SK-N-SH (cell line): ENCODE data around the gene EP400. TPM values are rescaled to one million over a fixed set of nuclear protein-coding genes. Genes with fewer than 3 reads are reported as not detected.

ENCODE experiments used
- CTCF ChIA-PET: fragments of 300-600, 350-600 bp; formaldehyde crosslinking; extraction: SDS; loops from one replicate; lab custom pipeline; 2021; lab: Yijun Ruan, JAX
- POLR2A ChIA-PET: fragments of 350-600 bp; sonication (Branson Sonifier 250); formaldehyde crosslinking; extraction: SDS; loops from one replicate; lab custom pipeline; 2020; ENCODE audit warnings: antibody characterized with exemption, inconsistent platforms; lab: Yijun Ruan, JAX
- DNase-seq: peaks from one replicate; pipeline ENCODE4 v3.0.0; 2012
- H2AFZ ChIP-seq: fragments of 200-600 bp; sonication (generic); 2 replicates; pipeline ENCODE4 v1.8.1; 2016; ENCODE audit warnings: antibody characterized with exemption, mild to moderate bottlenecking, low read depth
- H3F3A ChIP-seq: fragments of 200-600 bp; sonication (generic); replicated peaks from 2 replicates; pipeline ENCODE3; 2016; ENCODE audit warnings: antibody characterized with exemption, mild to moderate bottlenecking; ENCODE audit not compliant: insufficient read depth
- H3K27ac ChIP-seq, 2 experiments: fragments of 200-500 bp in 1 of 2; fragments of 200-600 bp in 1 of 2; sonication (Bioruptor generic) in 1 of 2; sonication (generic), shearing (Covaris generic) in 1 of 2; 2 replicates each; pipeline versions ENCODE4 v1.5.1 to v1.6.1; 2014 to 2016; ENCODE audit warnings: low read depth in 2 of 2, inconsistent platforms in 1 of 2, low read length in 1 of 2, mild to moderate bottlenecking in 1 of 2, mixed read lengths in 1 of 2
- H3K27me3 ChIP-seq: fragments of 200-600 bp; sonication (generic), shearing (Covaris generic); 2 replicates; pipeline ENCODE4 v1.6.1; 2016; ENCODE audit warnings: mixed run types; ENCODE audit not compliant: insufficient read depth
- H3K36me3 ChIP-seq, 2 experiments: fragments of 200-500 bp in 1 of 2; fragments of 200-600 bp in 1 of 2; sonication (Bioruptor generic) in 1 of 2; sonication (generic) in 1 of 2; replicated peaks in 1 of 2; 2 replicates each; pipeline versions ENCODE3 to v1.5.1; 2014 to 2016; ENCODE audit warnings: low read length in 1 of 2, mild to moderate bottlenecking in 1 of 2; ENCODE audit not compliant: insufficient read depth in 2 of 2, control insufficient read depth in 1 of 2
- H3K4me1 ChIP-seq, 2 experiments: fragments of 200-500 bp in 1 of 2; fragments of 200-600 bp in 1 of 2; sonication (Bioruptor generic) in 1 of 2; sonication (generic), shearing (Covaris generic) in 1 of 2; 2 replicates each; pipeline versions ENCODE4 v1.5.1 to v1.6.1; 2014 to 2016; ENCODE audit warnings: low read depth in 1 of 2, low read length in 1 of 2, mixed run types in 1 of 2; ENCODE audit not compliant: insufficient read depth in 2 of 2, control insufficient read depth in 1 of 2
- H3K4me2 ChIP-seq: fragments of 200-600 bp; sonication (generic), shearing (Covaris generic); 2 replicates; pipeline ENCODE4 v1.6.1; 2017; ENCODE audit warnings: mixed run types
- H3K4me3 ChIP-seq, 2 experiments: fragments of 200-500 bp in 1 of 2; fragments of 200-600 bp in 1 of 2; sonication (Bioruptor generic) in 1 of 2; sonication (generic), shearing (Covaris generic) in 1 of 2; 2 replicates each; pipeline versions ENCODE4 v1.5.1 to v1.8.1; 2014 to 2016; ENCODE audit warnings: low read depth in 2 of 2, inconsistent platforms in 1 of 2, low read length in 1 of 2, mild to moderate bottlenecking in 1 of 2, mixed read lengths in 1 of 2, moderate library complexity in 1 of 2
- H3K79me2 ChIP-seq: fragments of 200-600 bp; sonication (generic); 2 replicates; pipeline ENCODE4 v1.8.1; 2017; ENCODE audit warnings: mild to moderate bottlenecking; ENCODE audit not compliant: insufficient read depth
- H3K9ac ChIP-seq: fragments of 200-600 bp; sonication (generic); 2 replicates; pipeline ENCODE4 v1.6.1; 2017; ENCODE audit warnings: mixed run types
- H3K9me2 ChIP-seq: fragments of 200-600 bp; sonication (generic); 2 replicates; pipeline ENCODE4 v1.6.1; 2017; ENCODE audit warnings: mixed run types
- H3K9me3 ChIP-seq: fragments of 200-600 bp; sonication (generic); 2 replicates; pipeline ENCODE4 v1.6.1; 2017; ENCODE audit warnings: mixed run types, mild to moderate bottlenecking, moderate library complexity
- H4K20me1 ChIP-seq: fragments of 200-600 bp; sonication (generic); 2 replicates; pipeline ENCODE4 v1.6.1; 2017; ENCODE audit warnings: mild to moderate bottlenecking, mixed run types; ENCODE audit not compliant: insufficient read depth
- EP300 ChIP-seq, 2 experiments: IDR thresholded peaks; 2 replicates each; pipeline versions ENCODE4 v1.4.0 to v1.6.1; 2012; ENCODE audit warnings: borderline replicate concordance in 1 of 2, low read depth in 1 of 2, low read length in 1 of 2
- EZH2phosphoT487 ChIP-seq: fragments of 200-600 bp; sonication (generic); IDR thresholded peaks from 2 replicates; pipeline ENCODE4 v1.6.1; 2017; ENCODE audit warnings: low read depth, mixed run types, mild to moderate bottlenecking, antibody characterized with exemption, moderate library complexity, borderline replicate concordance
- FOXJ3 ChIP-seq: sonication (generic); formaldehyde crosslinking; IDR thresholded peaks from 2 replicates; pipeline ENCODE4 v1.5.1; 2020; ENCODE audit warnings: mild to moderate bottlenecking, missing genetic modification reagents
- FOXM1 ChIP-seq: IDR thresholded peaks from 2 replicates; pipeline ENCODE4 v1.4.0; 2012; ENCODE audit warnings: low read depth, mild to moderate bottlenecking
- GABPA ChIP-seq: IDR thresholded peaks from 2 replicates; pipeline ENCODE4 v1.4.0; 2012; ENCODE audit warnings: low read depth, mild to moderate bottlenecking
- JUND ChIP-seq: IDR thresholded peaks from 2 replicates; pipeline ENCODE4 v1.4.0; 2012
- RAD21 ChIP-seq: IDR thresholded peaks from 2 replicates; pipeline ENCODE4 v1.6.1; 2012; ENCODE audit warnings: mild to moderate bottlenecking, low read length
- REST ChIP-seq: IDR thresholded peaks from 2 replicates; pipeline ENCODE4 v1.6.1; 2012; ENCODE audit warnings: mild to moderate bottlenecking, low read depth, low read length, moderate library complexity
- RFX5 ChIP-seq: IDR thresholded peaks from 2 replicates; pipeline ENCODE4 v1.6.1; 2012; ENCODE audit warnings: mild to moderate bottlenecking, improper control_type of control experiment, low read length
- RXRA ChIP-seq: IDR thresholded peaks from 2 replicates; pipeline ENCODE4 v1.4.0; 2012; ENCODE audit warnings: low read depth, mild to moderate bottlenecking, borderline replicate concordance
- SMC3 ChIP-seq: IDR thresholded peaks from 2 replicates; pipeline ENCODE4 v1.6.1; 2012; ENCODE audit warnings: low read depth, low read length, improper control_type of control experiment
- TAF1 ChIP-seq: IDR thresholded peaks from 2 replicates; pipeline ENCODE4 v1.6.1; 2012; ENCODE audit warnings: low read depth, mild to moderate bottlenecking, low read length, moderate library complexity, borderline replicate concordance
- TEAD4 ChIP-seq: IDR thresholded peaks from 2 replicates; pipeline ENCODE4 v1.4.0; 2012; ENCODE audit warnings: mild to moderate bottlenecking, borderline replicate concordance; ENCODE audit not compliant: insufficient read depth
- YY1 ChIP-seq: IDR thresholded peaks from 2 replicates; pipeline ENCODE4 v1.4.0; 2012; ENCODE audit warnings: low read depth, mild to moderate bottlenecking
- WGBS: methylation state at CpG from one replicate; pipeline ENCODE4 v1.1.6; 2017; ENCODE audit warnings: low lambda C conversion rate; 5-methylcytosine and 5-hydroxymethylcytosine counted together
- polyA plus RNA-seq, 3 experiments: library from polyadenylated mRNA; depleted of rRNA; stranded (reverse); fragments of >200 nt; gene quantifications; 2 replicates each; pipeline ENCODE4 v1.2.3, GENCODE V29; 2012

The EP400 gene
- polyA plus RNA-seq, 1 of the 3 experiments (the other 2 are of a cell fraction), result 7.0 TPM

- CTCF ChIA-PET, result no interaction called here
These were observed 175.2 kb downstream of the EP400 start for GRCh38 chr12:132124766-132125425.

GRCh38 chr12:132125736-132126135 is 176.0 kb downstream of the EP400 start:
- Histone ChIP-seq H3K27ac (no peak overlapping the region), H3K4me1 (no peaks in the 10 kb centered on the region), H3K36me3 (peaks cover 67 to 76% of the 10 kb centered on the region in 2 experiments), H3F3A (peaks cover 9% of the 10 kb centered on the region), H3K27me3 (no peaks in the 10 kb centered on the region), H3K9me3 (no peaks in the 10 kb centered on the region), H3K4me3 (no peak overlapping the region), H3K9me2 (no peaks in the 10 kb centered on the region), H3K4me2 (no peak overlapping the region), H3K9ac (no peak overlapping the region), H4K20me1 (no peaks in the 10 kb centered on the region), H2AFZ (no peak overlapping the region), H3K79me2 (no peaks in the 10 kb centered on the region)
- CTCF ChIA-PET, result no interaction called here
- POLR2A ChIA-PET, result no interaction called here
- TF ChIP-seq RAD21, result no peak
- 92% methylated on average over 11 of the region's 12 CpGs for WGBS
- no peak for DNase-seq

More at GRCh38 chr12:132124766-132125425, 175.2 kb downstream of the EP400 start:
- WGBS, result 96% methylated on average over 17 of the region's 19 CpGs
- H2AFZ ChIP-seq, result no peak overlapping the region
- H3K4me3 ChIP-seq, result no peak overlapping the region
- no peaks in the 10 kb centered on the region for H4K20me1 ChIP-seq
- no peaks in the 10 kb centered on the region for H3K4me1 ChIP-seq
- POLR2A ChIA-PET, result no interaction called here
- no peaks in the 10 kb centered on the region for H3K79me2 ChIP-seq
- H3K27ac ChIP-seq, result no peak overlapping the region
- H3K36me3 ChIP-seq, result peaks cover 72 to 74% of the 10 kb centered on the region in 2 experiments
- no peak overlapping the region for H3K9ac ChIP-seq
- H3K9me3 ChIP-seq, result no peaks in the 10 kb centered on the region
- H3K4me2 ChIP-seq, result no peak overlapping the region
- H3K9me2 ChIP-seq, result no peaks in the 10 kb centered on the region
- no peak for DNase-seq
- TF ChIP-seq REST (no peak), EP300 (IDR thresholded peaks at IDR 0.05; ENCODE audit: borderline replicate concordance in 1 of 2, low read depth in 1 of 2, low read length in 1 of 2) (no peak), SMC3 (no peak), EZH2phosphoT487 (no peak), FOXJ3 (CRISPR knock-in tag) (no peak), YY1 (no peak), TAF1 (no peak), FOXM1 (no peak), RXRA (no peak), RFX5 (no peak), JUND (no peak), GABPA (no peak), TEAD4 (no peak)
- no peaks in the 10 kb centered on the region for H3K27me3 ChIP-seq
- H3F3A ChIP-seq, result peaks cover 9% of the 10 kb centered on the region
